ENCODE data around the gene SLC12A9.
"Not testable (repeated sequence)": the region's sequence is repeated elsewhere in the genome, so short reads cannot be mapped to it uniquely, and the experiment has no call there.

Gene SLC12A9

GRCh38 chr7:100896732-100897608 lies 44.5 kb downstream of the SLC12A9 start:
- no peak for DNase-seq (ENCODE audit: low read depth)

GRCh38 chr7:100897772-100898454 lies 45.4 kb downstream of the SLC12A9 start:
- no peak for DNase-seq (ENCODE audit: low read depth)

- no peak for DNase-seq (ENCODE audit: low read depth)
Measured at GRCh38 chr7:100899432-100899831, 46.9 kb downstream of the SLC12A9 start.

- no peak for DNase-seq (ENCODE audit: low read depth)
Measured at GRCh38 chr7:100900978-100901377, 48.5 kb downstream of the SLC12A9 start.

- DNase-seq (ENCODE audit: low read depth), result no peak
Measured at GRCh38 chr7:100901921-100902332, 49.4 kb downstream of the SLC12A9 start.

- no peak for DNase-seq (ENCODE audit: low read depth)
Measured at GRCh38 chr7:100902638-100903037, 50.1 kb downstream of the SLC12A9 start.

- no peak for DNase-seq (ENCODE audit: low read depth)
Measured at GRCh38 chr7:100908512-100908911, 56.0 kb downstream of the SLC12A9 start.

GRCh38 chr7:100910443-100910842 lies 57.9 kb downstream of the SLC12A9 start:
- not testable (repeated sequence) for DNase-seq (ENCODE audit: low read depth)

GRCh38 chr7:100911484-100911883 lies 59.0 kb downstream of the SLC12A9 start:
- DNase-seq (ENCODE audit: low read depth), result no peak

- DNase-seq (ENCODE audit: low read depth), result no peak
Measured at GRCh38 chr7:100914208-100914878, 61.8 kb downstream of the SLC12A9 start.

GRCh38 chr7:100914879-100915447 lies 62.5 kb downstream of the SLC12A9 start:
- DNase-seq (ENCODE audit: low read depth), result no peak

Measured in stimulated activated CD8-positive, alpha-beta memory T cell treated with anti-CD3 and anti-CD28 coated beads, Interleukin-15, amount 100 ng/mL, for 24 hours (primary cell).